ENCODE results near the gene UQCC5. TPM values are rescaled to one million over a fixed set of nuclear protein-coding genes. Genes with fewer than 3 reads are reported as not detected.

UQCC5 gene
- total and polyA plus RNA-seq, 2 donors from 2014 or later: 26.8 to 135 TPM

DNA sequence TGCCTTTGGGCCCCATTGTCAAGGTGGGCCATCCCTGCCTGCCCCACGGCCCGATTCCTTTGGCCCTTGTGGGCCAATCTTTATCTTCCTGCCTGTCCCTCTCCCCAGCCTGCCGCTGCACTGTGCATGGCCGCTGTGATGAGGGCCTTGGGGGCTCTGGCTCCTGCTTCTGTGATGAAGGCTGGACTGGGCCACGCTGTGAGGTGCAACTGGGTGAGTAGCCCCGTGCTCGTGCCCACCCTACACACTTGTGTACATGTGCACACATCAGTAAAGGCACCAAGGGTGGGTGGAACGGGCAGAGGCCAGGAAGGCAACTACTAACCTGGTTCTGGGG lies 14.9 kb upstream of the UQCC5 start:
- FAIRE-seq: no peak

DNA sequence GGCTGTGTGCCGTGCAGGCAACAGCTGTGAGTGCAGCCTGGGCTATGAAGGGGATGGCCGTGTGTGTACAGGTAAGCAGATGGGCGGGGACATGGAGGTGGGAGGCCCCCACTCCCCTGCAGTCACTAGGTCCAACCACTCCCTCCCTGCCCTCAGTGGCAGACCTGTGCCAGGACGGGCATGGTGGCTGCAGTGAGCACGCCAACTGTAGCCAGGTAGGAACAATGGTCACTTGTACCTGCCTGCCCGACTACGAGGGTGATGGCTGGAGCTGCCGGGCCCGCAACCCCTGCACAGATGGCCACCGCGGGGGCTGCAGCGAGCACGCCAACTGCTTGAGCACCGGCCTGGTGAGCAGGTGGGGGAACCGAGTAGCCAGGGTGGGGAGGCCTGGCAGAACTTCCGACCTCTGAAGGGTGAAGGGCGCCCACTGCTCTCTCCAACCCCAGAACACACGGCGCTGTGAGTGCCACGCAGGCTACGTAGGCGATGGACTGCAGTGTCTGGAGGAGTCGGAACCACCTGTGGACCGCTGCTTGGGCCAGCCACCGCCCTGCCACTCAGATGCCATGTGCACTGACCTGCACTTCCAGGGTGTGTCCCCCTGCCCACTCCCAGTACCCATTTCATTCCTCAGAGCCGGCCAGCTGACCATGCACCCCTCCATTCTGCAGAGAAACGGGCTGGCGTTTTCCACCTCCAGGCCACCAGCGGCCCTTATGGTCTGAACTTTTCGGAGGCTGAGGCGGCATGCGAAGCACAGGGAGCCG lies 14.3 kb upstream of the UQCC5 start:
- H3K27ac ChIP-seq (ENCODE audit: low read depth in 2 of 2, low read length in 2 of 2): no peak overlapping the region
- H3K4me1 ChIP-seq (ENCODE audit: control insufficient read depth in 2 of 3, insufficient read depth in 2 of 3, low read depth in 1 of 3, low read length in 3 of 3): peaks cover 0 to 23% (median 5%) of the 10 kb centered on the region in 3 donors
- H3K36me3 ChIP-seq (ENCODE audit: control insufficient read depth in 2 of 3, insufficient read depth in 3 of 3, low read length in 3 of 3): no peaks in the 10 kb centered on the region
- DNase-seq: peak in 1 of 5 donors; percentile 65
- no peaks in the 10 kb centered on the region for H3K9me3 ChIP-seq (ENCODE audit: control insufficient read depth in 2 of 3, insufficient read depth in 1 of 3, low read length in 3 of 3)
- TF ChIP-seq, protein P1, sequence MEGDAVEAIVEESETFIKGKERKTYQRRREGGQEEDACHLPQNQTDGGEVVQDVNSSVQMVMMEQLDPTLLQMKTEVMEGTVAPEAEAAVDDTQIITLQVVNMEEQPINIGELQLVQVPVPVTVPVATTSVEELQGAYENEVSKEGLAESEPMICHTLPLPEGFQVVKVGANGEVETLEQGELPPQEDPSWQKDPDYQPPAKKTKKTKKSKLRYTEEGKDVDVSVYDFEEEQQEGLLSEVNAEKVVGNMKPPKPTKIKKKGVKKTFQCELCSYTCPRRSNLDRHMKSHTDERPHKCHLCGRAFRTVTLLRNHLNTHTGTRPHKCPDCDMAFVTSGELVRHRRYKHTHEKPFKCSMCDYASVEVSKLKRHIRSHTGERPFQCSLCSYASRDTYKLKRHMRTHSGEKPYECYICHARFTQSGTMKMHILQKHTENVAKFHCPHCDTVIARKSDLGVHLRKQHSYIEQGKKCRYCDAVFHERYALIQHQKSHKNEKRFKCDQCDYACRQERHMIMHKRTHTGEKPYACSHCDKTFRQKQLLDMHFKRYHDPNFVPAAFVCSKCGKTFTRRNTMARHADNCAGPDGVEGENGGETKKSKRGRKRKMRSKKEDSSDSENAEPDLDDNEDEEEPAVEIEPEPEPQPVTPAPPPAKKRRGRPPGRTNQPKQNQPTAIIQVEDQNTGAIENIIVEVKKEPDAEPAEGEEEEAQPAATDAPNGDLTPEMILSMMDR (IDR thresholded peaks at IDR 0.05; ENCODE audit: borderline replicate concordance, extremely low read depth, insufficient read depth): no peak
- intact Hi-C loops (cut with DNase I): no loop called here
- H3K4me3 ChIP-seq (ENCODE audit: low read length in 3 of 3): no peak overlapping the region
- H3K27me3 ChIP-seq (ENCODE audit: control insufficient read depth, insufficient read depth, low read length): no peaks in the 10 kb centered on the region
- no peak overlapping the region for H3K9ac ChIP-seq (ENCODE audit: low read length in 3 of 3)
- no peak for FAIRE-seq

More for the DNA sequence above, 14.9 kb upstream of the UQCC5 start:
- H3K36me3 ChIP-seq (ENCODE audit: control insufficient read depth in 2 of 3, insufficient read depth in 3 of 3, low read length in 3 of 3): no peaks in the 10 kb centered on the region
- no peaks in the 10 kb centered on the region for H3K27me3 ChIP-seq (ENCODE audit: control insufficient read depth, insufficient read depth, low read length)
- TF ChIP-seq, protein P1 (IDR thresholded peaks at IDR 0.05; ENCODE audit: borderline replicate concordance, extremely low read depth, insufficient read depth): no peak
- H3K9me3 ChIP-seq (ENCODE audit: control insufficient read depth in 2 of 3, insufficient read depth in 1 of 3, low read length in 3 of 3): no peaks in the 10 kb centered on the region
- no peak for DNase-seq
- H3K9ac ChIP-seq (ENCODE audit: low read length in 3 of 3): no peak overlapping the region
- peaks cover 0 to 19% (median 5%) of the 10 kb centered on the region in 3 donors for H3K4me1 ChIP-seq (ENCODE audit: control insufficient read depth in 2 of 3, insufficient read depth in 2 of 3, low read depth in 1 of 3, low read length in 3 of 3)
- no peak overlapping the region for H3K27ac ChIP-seq (ENCODE audit: low read depth in 2 of 2, low read length in 2 of 2)
- no peak overlapping the region for H3K4me3 ChIP-seq (ENCODE audit: low read length in 3 of 3)
- intact Hi-C loops (cut with DNase I): no loop called here

DNA sequence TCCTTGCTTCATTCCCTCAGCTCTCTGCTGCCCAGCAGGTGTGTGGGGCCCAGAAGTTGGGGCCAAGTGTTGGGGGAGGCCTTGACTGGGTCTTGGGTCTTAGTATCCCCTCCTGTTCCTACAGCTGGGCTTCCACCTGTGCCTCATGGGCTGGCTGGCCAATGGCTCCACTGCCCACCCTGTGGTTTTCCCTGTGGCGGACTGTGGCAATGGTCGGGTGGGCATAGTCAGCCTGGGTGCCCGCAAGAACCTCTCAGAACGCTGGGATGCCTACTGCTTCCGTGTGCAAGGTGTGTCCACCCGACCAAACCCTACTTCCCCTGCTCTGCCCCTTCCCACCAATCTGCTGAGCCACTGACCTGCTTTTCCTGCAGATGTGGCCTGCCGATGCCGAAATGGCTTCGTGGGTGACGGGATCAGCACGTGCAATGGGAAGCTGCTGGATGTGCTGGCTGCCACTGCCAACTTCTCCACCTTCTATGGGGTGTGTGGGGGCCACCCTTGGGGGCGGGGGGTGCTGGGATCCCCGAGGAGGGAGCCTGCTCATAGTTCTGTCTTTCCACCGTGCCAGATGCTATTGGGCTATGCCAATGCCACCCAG lies 13.7 kb upstream of the UQCC5 start:
- peak in 1 of 5 donors; percentile 51 for DNase-seq
- intact Hi-C loops (cut with DNase I): no loop called here
- H3K27me3 ChIP-seq (ENCODE audit: control insufficient read depth, insufficient read depth, low read length): no peaks in the 10 kb centered on the region

More for the DNA sequence above, 13.7 kb upstream of the UQCC5 start:
- TF ChIP-seq, protein P1 (IDR thresholded peaks at IDR 0.05; ENCODE audit: borderline replicate concordance, extremely low read depth, insufficient read depth): no peak
- H3K4me1 ChIP-seq (ENCODE audit: control insufficient read depth in 2 of 3, insufficient read depth in 2 of 3, low read depth in 1 of 3, low read length in 3 of 3): peaks cover 0 to 27% (median 5%) of the 10 kb centered on the region in 3 donors
- H3K9me3 ChIP-seq (ENCODE audit: control insufficient read depth in 2 of 3, insufficient read depth in 1 of 3, low read length in 3 of 3): no peaks in the 10 kb centered on the region
- FAIRE-seq: no peak
- H3K9ac ChIP-seq (ENCODE audit: low read length in 3 of 3): no peak overlapping the region
- peaks cover 0 to 2% (median 0%) of the 10 kb centered on the region in 3 donors for H3K36me3 ChIP-seq (ENCODE audit: control insufficient read depth in 2 of 3, insufficient read depth in 3 of 3, low read length in 3 of 3)
- no peak overlapping the region for H3K4me3 ChIP-seq (ENCODE audit: low read length in 3 of 3)
- H3K27ac ChIP-seq (ENCODE audit: low read depth in 2 of 2, low read length in 2 of 2): no peak overlapping the region
